Measurements from ENCODE around the gene PPP2R3B. TPM values are rescaled to one million over a fixed set of nuclear protein-coding genes. Genes with fewer than 3 reads are reported as not detected.
A peak's percentile ranks its signal among the peaks of the same experiment; 100 is the strongest.

Gene PPP2R3B
- total RNA-seq, 1 experiment from 2014 or later = 130 TPM

DNA sequence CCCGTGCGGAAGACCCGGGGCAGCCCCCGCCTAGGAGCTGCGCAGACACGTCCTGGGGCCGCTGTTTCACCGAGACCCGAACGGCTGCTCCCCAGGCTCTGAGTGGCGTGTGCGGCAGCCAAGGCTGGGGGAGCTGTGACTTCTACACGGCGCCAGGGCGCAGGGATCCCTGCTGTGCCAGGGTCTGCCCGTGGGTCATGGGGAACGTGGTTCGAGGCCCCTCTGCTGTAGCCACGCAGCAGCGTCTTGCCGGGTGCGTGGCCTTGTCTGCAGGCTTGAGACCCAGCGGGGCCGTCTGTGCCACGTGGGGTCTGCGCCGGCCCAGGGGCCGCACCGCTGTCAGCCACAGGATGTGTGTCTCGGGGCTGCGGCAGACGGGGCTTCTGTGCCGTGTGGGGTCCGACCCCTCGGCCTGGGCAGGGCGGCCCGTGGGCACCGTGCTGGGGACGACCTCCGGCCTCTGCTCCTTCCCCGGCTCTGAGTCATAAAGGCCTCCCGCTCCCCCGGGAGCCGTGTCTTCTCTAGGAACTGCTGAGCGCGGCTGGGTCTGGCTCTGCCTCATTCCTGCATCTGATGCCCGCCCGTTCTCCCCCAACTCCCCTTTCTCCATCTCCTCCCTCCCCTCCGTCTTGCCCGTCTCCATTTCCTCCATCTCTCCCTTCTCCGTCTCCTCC, 55.4 kb downstream of the PPP2R3B start (continued):
- TF ChIP-seq ZBTB21 (CRISPR knock-in tag; IDR thresholded peaks at IDR 0.05; ENCODE audit: borderline replicate concordance) (no peak), SP1 (CRISPR knock-in tag; conservative IDR thresholded peaks at IDR 0.05) (no peak; the same call in 1 of the 2 replicates), NFATC4 (CRISPR knock-in tag; IDR thresholded peaks at IDR 0.05) (peak; percentile 50; the same call in 1 of the 2 replicates), TCF7 (CRISPR knock-in tag; IDR thresholded peaks at IDR 0.05; ENCODE audit: low read depth) (no peak), NR2C2 (CRISPR knock-in tag; IDR thresholded peaks at IDR 0.05) (no peak), TEAD1 (CRISPR knock-in tag; IDR thresholded peaks at IDR 0.05) (0 out of 2 replicates have a peak, but pooled peaks have one; percentile 24), ZNF232 (CRISPR knock-in tag; IDR thresholded peaks at IDR 0.05) (no peak), JUN (CRISPR knock-in tag; IDR thresholded peaks at IDR 0.05) (no peak)
- TF ChIP-seq, protein P1, sequence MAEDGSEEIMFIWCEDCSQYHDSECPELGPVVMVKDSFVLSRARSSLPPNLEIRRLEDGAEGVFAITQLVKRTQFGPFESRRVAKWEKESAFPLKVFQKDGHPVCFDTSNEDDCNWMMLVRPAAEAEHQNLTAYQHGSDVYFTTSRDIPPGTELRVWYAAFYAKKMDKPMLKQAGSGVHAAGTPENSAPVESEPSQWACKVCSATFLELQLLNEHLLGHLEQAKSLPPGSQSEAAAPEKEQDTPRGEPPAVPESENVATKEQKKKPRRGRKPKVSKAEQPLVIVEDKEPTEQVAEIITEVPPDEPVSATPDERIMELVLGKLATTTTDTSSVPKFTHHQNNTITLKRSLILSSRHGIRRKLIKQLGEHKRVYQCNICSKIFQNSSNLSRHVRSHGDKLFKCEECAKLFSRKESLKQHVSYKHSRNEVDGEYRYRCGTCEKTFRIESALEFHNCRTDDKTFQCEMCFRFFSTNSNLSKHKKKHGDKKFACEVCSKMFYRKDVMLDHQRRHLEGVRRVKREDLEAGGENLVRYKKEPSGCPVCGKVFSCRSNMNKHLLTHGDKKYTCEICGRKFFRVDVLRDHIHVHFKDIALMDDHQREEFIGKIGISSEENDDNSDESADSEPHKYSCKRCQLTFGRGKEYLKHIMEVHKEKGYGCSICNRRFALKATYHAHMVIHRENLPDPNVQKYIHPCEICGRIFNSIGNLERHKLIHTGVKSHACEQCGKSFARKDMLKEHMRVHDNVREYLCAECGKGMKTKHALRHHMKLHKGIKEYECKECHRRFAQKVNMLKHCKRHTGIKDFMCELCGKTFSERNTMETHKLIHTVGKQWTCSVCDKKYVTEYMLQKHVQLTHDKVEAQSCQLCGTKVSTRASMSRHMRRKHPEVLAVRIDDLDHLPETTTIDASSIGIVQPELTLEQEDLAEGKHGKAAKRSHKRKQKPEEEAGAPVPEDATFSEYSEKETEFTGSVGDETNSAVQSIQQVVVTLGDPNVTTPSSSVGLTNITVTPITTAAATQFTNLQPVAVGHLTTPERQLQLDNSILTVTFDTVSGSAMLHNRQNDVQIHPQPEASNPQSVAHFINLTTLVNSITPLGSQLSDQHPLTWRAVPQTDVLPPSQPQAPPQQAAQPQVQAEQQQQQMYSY (CRISPR knock-in tag; IDR thresholded peaks at IDR 0.05) = peak; percentile 37; the same call in 1 of the 2 replicates
- TF ChIP-seq, protein P2, sequence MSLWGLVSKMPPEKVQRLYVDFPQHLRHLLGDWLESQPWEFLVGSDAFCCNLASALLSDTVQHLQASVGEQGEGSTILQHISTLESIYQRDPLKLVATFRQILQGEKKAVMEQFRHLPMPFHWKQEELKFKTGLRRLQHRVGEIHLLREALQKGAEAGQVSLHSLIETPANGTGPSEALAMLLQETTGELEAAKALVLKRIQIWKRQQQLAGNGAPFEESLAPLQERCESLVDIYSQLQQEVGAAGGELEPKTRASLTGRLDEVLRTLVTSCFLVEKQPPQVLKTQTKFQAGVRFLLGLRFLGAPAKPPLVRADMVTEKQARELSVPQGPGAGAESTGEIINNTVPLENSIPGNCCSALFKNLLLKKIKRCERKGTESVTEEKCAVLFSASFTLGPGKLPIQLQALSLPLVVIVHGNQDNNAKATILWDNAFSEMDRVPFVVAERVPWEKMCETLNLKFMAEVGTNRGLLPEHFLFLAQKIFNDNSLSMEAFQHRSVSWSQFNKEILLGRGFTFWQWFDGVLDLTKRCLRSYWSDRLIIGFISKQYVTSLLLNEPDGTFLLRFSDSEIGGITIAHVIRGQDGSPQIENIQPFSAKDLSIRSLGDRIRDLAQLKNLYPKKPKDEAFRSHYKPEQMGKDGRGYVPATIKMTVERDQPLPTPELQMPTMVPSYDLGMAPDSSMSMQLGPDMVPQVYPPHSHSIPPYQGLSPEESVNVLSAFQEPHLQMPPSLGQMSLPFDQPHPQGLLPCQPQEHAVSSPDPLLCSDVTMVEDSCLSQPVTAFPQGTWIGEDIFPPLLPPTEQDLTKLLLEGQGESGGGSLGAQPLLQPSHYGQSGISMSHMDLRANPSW (CRISPR knock-in tag; conservative IDR thresholded peaks at IDR 0.05; ENCODE audit: low read depth) = no peak
- TF ChIP-seq, protein P3, sequence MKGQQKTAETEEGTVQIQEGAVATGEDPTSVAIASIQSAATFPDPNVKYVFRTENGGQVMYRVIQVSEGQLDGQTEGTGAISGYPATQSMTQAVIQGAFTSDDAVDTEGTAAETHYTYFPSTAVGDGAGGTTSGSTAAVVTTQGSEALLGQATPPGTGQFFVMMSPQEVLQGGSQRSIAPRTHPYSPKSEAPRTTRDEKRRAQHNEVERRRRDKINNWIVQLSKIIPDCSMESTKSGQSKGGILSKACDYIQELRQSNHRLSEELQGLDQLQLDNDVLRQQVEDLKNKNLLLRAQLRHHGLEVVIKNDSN (CRISPR knock-in tag; IDR thresholded peaks at IDR 0.05) = no peak
- TF ChIP-seq, protein P4, sequence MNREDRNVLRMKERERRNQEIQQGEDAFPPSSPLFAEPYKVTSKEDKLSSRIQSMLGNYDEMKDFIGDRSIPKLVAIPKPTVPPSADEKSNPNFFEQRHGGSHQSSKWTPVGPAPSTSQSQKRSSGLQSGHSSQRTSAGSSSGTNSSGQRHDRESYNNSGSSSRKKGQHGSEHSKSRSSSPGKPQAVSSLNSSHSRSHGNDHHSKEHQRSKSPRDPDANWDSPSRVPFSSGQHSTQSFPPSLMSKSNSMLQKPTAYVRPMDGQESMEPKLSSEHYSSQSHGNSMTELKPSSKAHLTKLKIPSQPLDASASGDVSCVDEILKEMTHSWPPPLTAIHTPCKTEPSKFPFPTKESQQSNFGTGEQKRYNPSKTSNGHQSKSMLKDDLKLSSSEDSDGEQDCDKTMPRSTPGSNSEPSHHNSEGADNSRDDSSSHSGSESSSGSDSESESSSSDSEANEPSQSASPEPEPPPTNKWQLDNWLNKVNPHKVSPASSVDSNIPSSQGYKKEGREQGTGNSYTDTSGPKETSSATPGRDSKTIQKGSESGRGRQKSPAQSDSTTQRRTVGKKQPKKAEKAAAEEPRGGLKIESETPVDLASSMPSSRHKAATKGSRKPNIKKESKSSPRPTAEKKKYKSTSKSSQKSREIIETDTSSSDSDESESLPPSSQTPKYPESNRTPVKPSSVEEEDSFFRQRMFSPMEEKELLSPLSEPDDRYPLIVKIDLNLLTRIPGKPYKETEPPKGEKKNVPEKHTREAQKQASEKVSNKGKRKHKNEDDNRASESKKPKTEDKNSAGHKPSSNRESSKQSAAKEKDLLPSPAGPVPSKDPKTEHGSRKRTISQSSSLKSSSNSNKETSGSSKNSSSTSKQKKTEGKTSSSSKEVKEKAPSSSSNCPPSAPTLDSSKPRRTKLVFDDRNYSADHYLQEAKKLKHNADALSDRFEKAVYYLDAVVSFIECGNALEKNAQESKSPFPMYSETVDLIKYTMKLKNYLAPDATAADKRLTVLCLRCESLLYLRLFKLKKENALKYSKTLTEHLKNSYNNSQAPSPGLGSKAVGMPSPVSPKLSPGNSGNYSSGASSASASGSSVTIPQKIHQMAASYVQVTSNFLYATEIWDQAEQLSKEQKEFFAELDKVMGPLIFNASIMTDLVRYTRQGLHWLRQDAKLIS (CRISPR knock-in tag; IDR thresholded peaks at IDR 0.05; ENCODE audit: borderline replicate concordance) = no peak
- TF ChIP-seq, protein P5, sequence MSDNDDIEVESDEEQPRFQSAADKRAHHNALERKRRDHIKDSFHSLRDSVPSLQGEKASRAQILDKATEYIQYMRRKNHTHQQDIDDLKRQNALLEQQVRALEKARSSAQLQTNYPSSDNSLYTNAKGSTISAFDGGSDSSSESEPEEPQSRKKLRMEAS (CRISPR knock-in tag; IDR thresholded peaks at IDR 0.05) = peak; percentile 68; the same call in 1 of the 2 replicates
- TF ChIP-seq, protein P6, sequence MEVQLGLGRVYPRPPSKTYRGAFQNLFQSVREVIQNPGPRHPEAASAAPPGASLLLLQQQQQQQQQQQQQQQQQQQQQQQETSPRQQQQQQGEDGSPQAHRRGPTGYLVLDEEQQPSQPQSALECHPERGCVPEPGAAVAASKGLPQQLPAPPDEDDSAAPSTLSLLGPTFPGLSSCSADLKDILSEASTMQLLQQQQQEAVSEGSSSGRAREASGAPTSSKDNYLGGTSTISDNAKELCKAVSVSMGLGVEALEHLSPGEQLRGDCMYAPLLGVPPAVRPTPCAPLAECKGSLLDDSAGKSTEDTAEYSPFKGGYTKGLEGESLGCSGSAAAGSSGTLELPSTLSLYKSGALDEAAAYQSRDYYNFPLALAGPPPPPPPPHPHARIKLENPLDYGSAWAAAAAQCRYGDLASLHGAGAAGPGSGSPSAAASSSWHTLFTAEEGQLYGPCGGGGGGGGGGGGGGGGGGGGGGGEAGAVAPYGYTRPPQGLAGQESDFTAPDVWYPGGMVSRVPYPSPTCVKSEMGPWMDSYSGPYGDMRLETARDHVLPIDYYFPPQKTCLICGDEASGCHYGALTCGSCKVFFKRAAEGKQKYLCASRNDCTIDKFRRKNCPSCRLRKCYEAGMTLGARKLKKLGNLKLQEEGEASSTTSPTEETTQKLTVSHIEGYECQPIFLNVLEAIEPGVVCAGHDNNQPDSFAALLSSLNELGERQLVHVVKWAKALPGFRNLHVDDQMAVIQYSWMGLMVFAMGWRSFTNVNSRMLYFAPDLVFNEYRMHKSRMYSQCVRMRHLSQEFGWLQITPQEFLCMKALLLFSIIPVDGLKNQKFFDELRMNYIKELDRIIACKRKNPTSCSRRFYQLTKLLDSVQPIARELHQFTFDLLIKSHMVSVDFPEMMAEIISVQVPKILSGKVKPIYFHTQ (CRISPR knock-in tag; IDR thresholded peaks at IDR 0.05) = no peak
- TF ChIP-seq, protein P7, sequence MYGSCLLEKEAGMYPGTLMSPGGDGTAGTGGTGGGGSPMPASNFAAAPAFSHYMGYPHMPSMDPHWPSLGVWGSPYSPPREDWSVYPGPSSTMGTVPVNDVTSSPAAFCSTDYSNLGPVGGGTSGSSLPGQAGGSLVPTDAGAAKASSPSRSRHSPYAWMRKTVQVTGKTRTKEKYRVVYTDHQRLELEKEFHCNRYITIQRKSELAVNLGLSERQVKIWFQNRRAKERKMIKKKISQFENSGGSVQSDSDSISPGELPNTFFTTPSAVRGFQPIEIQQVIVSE (CRISPR knock-in tag; IDR thresholded peaks at IDR 0.05; ENCODE audit: borderline replicate concordance) = no peak
- TF ChIP-seq, protein P8, sequence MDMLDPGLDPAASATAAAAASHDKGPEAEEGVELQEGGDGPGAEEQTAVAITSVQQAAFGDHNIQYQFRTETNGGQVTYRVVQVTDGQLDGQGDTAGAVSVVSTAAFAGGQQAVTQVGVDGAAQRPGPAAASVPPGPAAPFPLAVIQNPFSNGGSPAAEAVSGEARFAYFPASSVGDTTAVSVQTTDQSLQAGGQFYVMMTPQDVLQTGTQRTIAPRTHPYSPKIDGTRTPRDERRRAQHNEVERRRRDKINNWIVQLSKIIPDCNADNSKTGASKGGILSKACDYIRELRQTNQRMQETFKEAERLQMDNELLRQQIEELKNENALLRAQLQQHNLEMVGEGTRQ (CRISPR knock-in tag; IDR thresholded peaks at IDR 0.05) = no peak; the same call in 1 of the 2 replicates
- TF ChIP-seq, protein P9, sequence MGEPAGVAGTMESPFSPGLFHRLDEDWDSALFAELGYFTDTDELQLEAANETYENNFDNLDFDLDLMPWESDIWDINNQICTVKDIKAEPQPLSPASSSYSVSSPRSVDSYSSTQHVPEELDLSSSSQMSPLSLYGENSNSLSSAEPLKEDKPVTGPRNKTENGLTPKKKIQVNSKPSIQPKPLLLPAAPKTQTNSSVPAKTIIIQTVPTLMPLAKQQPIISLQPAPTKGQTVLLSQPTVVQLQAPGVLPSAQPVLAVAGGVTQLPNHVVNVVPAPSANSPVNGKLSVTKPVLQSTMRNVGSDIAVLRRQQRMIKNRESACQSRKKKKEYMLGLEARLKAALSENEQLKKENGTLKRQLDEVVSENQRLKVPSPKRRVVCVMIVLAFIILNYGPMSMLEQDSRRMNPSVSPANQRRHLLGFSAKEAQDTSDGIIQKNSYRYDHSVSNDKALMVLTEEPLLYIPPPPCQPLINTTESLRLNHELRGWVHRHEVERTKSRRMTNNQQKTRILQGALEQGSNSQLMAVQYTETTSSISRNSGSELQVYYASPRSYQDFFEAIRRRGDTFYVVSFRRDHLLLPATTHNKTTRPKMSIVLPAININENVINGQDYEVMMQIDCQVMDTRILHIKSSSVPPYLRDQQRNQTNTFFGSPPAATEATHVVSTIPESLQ (CRISPR knock-in tag; IDR thresholded peaks at IDR 0.05) = no peak
- TF ChIP-seq, protein P10, sequence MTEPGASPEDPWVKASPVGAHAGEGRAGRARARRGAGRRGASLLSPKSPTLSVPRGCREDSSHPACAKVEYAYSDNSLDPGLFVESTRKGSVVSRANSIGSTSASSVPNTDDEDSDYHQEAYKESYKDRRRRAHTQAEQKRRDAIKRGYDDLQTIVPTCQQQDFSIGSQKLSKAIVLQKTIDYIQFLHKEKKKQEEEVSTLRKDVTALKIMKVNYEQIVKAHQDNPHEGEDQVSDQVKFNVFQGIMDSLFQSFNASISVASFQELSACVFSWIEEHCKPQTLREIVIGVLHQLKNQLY (CRISPR knock-in tag; IDR thresholded peaks at IDR 0.05) = no peak
